SW480 (cell line): ENCODE results near the gene TBC1D19.

Experiments
- DNase-seq: peaks from one replicate; pipeline ENCODE4 v3.0.0-alpha.2; 2016; ENCODE audit warnings: low spot score

TBC1D19 gene

GRCh38 chr4:26736621-26737020, 152.7 kb downstream of the TBC1D19 start:
- DNase-seq: no peak

GRCh38 chr4:26737385-26737784, 153.5 kb downstream of the TBC1D19 start:
- DNase-seq: no peak

GRCh38 chr4:26741491-26741871, 157.6 kb downstream of the TBC1D19 start:
- no peak for DNase-seq

- peak; percentile 2 for DNase-seq
Measured at GRCh38 chr4:26746802-26747213, 162.9 kb downstream of the TBC1D19 start.

GRCh38 chr4:26748811-26749210, 164.9 kb downstream of the TBC1D19 start:
- DNase-seq: no peak

GRCh38 chr4:26749867-26750266, 166.0 kb downstream of the TBC1D19 start:
- DNase-seq: no peak

GRCh38 chr4:26751004-26751403, 167.1 kb downstream of the TBC1D19 start:
- no peak for DNase-seq

GRCh38 chr4:26751838-26752237, 168.0 kb downstream of the TBC1D19 start:
- no peak for DNase-seq

GRCh38 chr4:26753187-26753586, 169.3 kb downstream of the TBC1D19 start:
- DNase-seq: no peak

GRCh38 chr4:26753617-26754016, 169.7 kb downstream of the TBC1D19 start:
- DNase-seq: no peak

GRCh38 chr4:26757751-26758150, 173.9 kb downstream of the TBC1D19 start:
- DNase-seq: no peak

- no peak for DNase-seq
Measured at GRCh38 chr4:26758899-26759298, 175.0 kb downstream of the TBC1D19 start.

- no peak for DNase-seq
Measured at GRCh38 chr4:26762650-26763049, 178.8 kb downstream of the TBC1D19 start.

- no peak for DNase-seq
Measured at GRCh38 chr4:26763063-26763462, 179.2 kb downstream of the TBC1D19 start.

- DNase-seq: no peak
Measured at GRCh38 chr4:26763648-26764047, 179.8 kb downstream of the TBC1D19 start.

GRCh38 chr4:26764231-26764630, 180.3 kb downstream of the TBC1D19 start:
- no peak for DNase-seq

GRCh38 chr4:26765515-26765914, 181.6 kb downstream of the TBC1D19 start:
- DNase-seq: no peak

- DNase-seq: no peak
Measured at GRCh38 chr4:26766141-26766540, 182.3 kb downstream of the TBC1D19 start.

GRCh38 chr4:26772096-26772873, 188.4 kb downstream of the TBC1D19 start:
- DNase-seq: no peak

GRCh38 chr4:26779224-26779623, 195.3 kb downstream of the TBC1D19 start:
- no peak for DNase-seq

- no peak for DNase-seq
Measured at GRCh38 chr4:26779674-26780073, 195.8 kb downstream of the TBC1D19 start.

- no peak for DNase-seq
Measured at GRCh38 chr4:26780539-26780938, 196.7 kb downstream of the TBC1D19 start.

- no peak for DNase-seq
Measured at GRCh38 chr4:26782168-26782829, 198.4 kb downstream of the TBC1D19 start.

- no peak for DNase-seq
Measured at GRCh38 chr4:26782830-26783202, 198.9 kb downstream of the TBC1D19 start.
